HG03097 (cell line): Measurements from ENCODE around the gene AP3D1.
A peak's percentile ranks its signal among the peaks of the same experiment; 100 is the strongest.

Source experiments
- ATAC-seq: cut with Tn5 transposase; IDR thresholded peaks from one replicate; pipeline ENCODE4 v1.9.1; 2021; ENCODE audit not compliant: unreplicated experiment, low FRiP score

The AP3D1 gene

GRCh38 chr19:2070436-2070827, 80.9 kb downstream of the AP3D1 start:
- no peak for ATAC-seq

GRCh38 chr19:2064788-2065524, 86.4 kb downstream of the AP3D1 start:
- no peak for ATAC-seq

GRCh38 chr19:2064395-2064787, 87.0 kb downstream of the AP3D1 start:
- no peak for ATAC-seq

- no peak for ATAC-seq
Measured at GRCh38 chr19:2063824-2064223, 87.5 kb downstream of the AP3D1 start.

GRCh38 chr19:2062770-2063169, 88.6 kb downstream of the AP3D1 start:
- ATAC-seq, result no peak

GRCh38 chr19:2062389-2062729, 89.0 kb downstream of the AP3D1 start:
- ATAC-seq, result no peak

GRCh38 chr19:2061495-2062388, 89.6 kb downstream of the AP3D1 start:
- peak; percentile 65 for ATAC-seq

- peak; percentile 16 for ATAC-seq
Measured at GRCh38 chr19:2060884-2061494, 90.4 kb downstream of the AP3D1 start.

GRCh38 chr19:2059422-2060201, 91.8 kb downstream of the AP3D1 start:
- no peak for ATAC-seq

GRCh38 chr19:2058570-2059421, 92.6 kb downstream of the AP3D1 start:
- no peak for ATAC-seq

- no peak for ATAC-seq
Measured at GRCh38 chr19:2057484-2058469, 93.6 kb downstream of the AP3D1 start.

- no peak for ATAC-seq
Measured at GRCh38 chr19:2056837-2057192, 94.6 kb downstream of the AP3D1 start.

- ATAC-seq, result no peak
Measured at GRCh38 chr19:2055931-2056836, 95.2 kb downstream of the AP3D1 start.

- no peak for ATAC-seq
Measured at GRCh38 chr19:2054763-2055162, 96.6 kb downstream of the AP3D1 start.

- no peak for ATAC-seq
Measured at GRCh38 chr19:2053601-2054389, 97.6 kb downstream of the AP3D1 start.

GRCh38 chr19:2051773-2052704, 99.3 kb downstream of the AP3D1 start:
- peak; percentile 15 for ATAC-seq
